ENCODE measurements around the gene STXBP6. TPM values are rescaled to one million over a fixed set of nuclear protein-coding genes. Genes with fewer than 3 reads are reported as not detected.

Gene STXBP6
- total RNA-seq, 4 donors from 2014 or later = 10.7 to 62.8 (median 55.9) TPM

DNA sequence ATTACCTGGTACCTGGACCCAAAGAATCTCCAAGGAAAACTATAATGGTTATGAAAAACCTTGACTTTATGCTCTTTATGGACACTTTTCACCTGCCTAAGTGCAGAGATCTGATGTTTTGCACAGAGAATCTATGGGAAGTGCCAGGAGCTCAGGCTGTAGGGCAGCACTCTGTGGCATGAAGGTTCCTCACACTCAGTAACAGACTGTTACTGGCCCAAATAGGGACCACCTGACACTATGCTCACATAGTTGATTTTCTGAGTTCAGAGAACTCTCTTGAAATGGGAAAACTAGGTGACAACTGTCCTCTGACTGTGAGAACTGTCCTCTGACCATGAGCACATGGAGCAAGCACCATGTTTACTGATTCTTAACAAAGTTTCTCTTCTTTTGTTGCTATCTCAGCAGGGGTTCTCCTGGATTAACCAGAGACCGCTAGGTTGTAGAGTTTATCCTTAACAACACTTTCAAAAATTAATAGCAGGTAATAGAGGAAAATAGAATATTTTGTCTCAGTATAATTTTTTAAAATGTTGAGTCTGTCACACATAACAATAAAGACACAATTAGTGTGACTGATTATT lies 101.6 kb downstream of the STXBP6 start:
- no peaks in the 10 kb centered on the region for H3K4me1 ChIP-seq
- TF ChIP-seq, protein P1, sequence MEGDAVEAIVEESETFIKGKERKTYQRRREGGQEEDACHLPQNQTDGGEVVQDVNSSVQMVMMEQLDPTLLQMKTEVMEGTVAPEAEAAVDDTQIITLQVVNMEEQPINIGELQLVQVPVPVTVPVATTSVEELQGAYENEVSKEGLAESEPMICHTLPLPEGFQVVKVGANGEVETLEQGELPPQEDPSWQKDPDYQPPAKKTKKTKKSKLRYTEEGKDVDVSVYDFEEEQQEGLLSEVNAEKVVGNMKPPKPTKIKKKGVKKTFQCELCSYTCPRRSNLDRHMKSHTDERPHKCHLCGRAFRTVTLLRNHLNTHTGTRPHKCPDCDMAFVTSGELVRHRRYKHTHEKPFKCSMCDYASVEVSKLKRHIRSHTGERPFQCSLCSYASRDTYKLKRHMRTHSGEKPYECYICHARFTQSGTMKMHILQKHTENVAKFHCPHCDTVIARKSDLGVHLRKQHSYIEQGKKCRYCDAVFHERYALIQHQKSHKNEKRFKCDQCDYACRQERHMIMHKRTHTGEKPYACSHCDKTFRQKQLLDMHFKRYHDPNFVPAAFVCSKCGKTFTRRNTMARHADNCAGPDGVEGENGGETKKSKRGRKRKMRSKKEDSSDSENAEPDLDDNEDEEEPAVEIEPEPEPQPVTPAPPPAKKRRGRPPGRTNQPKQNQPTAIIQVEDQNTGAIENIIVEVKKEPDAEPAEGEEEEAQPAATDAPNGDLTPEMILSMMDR (IDR thresholded peaks at IDR 0.05) = no peak
- no peak for TF ChIP-seq POLR2A (IDR thresholded peaks at IDR 0.05)
- no peaks in the 10 kb centered on the region for H3K36me3 ChIP-seq

DNA sequence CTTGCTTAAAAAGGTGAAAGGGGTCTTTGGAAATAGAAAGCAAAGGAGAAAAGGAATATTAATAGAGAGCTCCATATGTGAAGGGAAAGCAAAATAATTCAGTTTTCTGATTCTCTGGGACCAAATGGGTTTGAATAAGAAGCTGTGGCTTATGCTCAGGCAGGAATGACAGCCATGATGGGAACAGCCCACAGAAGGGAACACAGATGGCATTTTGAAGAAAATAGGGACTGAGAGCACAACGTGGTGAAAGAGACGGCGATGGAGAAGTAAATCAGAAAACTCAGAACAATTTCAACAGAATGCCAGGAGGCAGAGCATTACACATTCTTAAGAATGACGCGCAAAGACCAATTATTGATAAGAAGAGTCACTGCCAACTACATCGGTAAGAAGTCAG lies 102.8 kb downstream of the STXBP6 start:
- TF ChIP-seq, protein P1 (IDR thresholded peaks at IDR 0.05) = no peak
- no peak for TF ChIP-seq POLR2A (IDR thresholded peaks at IDR 0.05)
- no peaks in the 10 kb centered on the region for H3K27me3 ChIP-seq
- H3K36me3 ChIP-seq = no peaks in the 10 kb centered on the region
- no peaks in the 10 kb centered on the region for H3K4me1 ChIP-seq
- H3K4me3 ChIP-seq = no peak overlapping the region
- H3K27ac ChIP-seq = no peak overlapping the region
- H3K9me3 ChIP-seq = no peaks in the 10 kb centered on the region
- no peak for DNase-seq

More for the DNA sequence above, 101.6 kb downstream of the STXBP6 start:
- DNase-seq = no peak
- H3K27me3 ChIP-seq = no peaks in the 10 kb centered on the region
- no peaks in the 10 kb centered on the region for H3K9me3 ChIP-seq
- no peak overlapping the region for H3K4me3 ChIP-seq
- no peak overlapping the region for H3K27ac ChIP-seq

DNA sequence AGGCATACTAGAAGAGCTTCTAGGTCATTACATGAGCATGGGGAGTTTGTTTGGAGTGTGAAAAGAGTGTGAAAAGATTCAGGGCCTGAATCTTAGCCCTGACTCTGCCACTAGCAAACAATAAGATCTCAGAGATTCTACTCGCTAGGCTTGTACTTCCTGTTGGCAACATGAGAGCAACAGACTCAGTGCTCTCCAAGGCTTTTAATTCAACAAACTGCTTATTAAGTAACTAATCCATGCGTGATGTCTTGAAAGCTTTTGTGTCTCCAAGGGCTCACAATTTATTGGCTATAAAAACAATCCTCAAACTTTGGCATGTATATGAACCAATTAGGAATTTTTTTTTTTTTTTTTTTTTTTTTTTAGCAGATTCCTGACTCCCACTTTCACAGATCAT lies 105.1 kb downstream of the STXBP6 start:
- H3K4me3 ChIP-seq = no peak overlapping the region
- no peaks in the 10 kb centered on the region for H3K4me1 ChIP-seq
- H3K9me3 ChIP-seq = no peaks in the 10 kb centered on the region
- TF ChIP-seq, protein P1 (IDR thresholded peaks at IDR 0.05) = no peak
- TF ChIP-seq POLR2A (IDR thresholded peaks at IDR 0.05) = no peak
- no peaks in the 10 kb centered on the region for H3K36me3 ChIP-seq
- no peak overlapping the region for H3K27ac ChIP-seq
- no peak for DNase-seq
- no peaks in the 10 kb centered on the region for H3K27me3 ChIP-seq

DNA sequence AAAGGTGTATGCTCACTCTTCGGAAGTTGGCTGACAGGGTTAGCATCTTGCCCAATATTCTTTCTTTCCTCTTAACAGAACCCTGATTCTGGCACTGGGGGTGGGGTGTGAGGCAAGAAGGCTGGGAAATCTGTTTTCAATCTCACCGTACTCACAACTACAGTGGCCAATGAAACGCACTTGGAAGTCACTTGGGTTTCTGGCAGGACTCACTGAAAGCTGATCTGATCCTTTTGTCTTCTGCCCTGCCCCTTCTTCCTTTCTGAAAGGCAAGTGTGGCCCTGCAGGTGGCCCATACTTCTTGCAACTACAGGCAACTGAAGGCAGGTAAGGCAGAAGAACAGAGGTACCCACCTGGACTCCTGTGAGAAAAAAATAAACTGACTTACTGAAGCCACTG lies 106.9 kb downstream of the STXBP6 start:
- no peaks in the 10 kb centered on the region for H3K9me3 ChIP-seq
- no peaks in the 10 kb centered on the region for H3K36me3 ChIP-seq
- peak in 1 of 3 donors; percentile 45 for DNase-seq
- H3K27ac ChIP-seq = no peak overlapping the region
- no peak overlapping the region for H3K4me3 ChIP-seq
- TF ChIP-seq POLR2A (IDR thresholded peaks at IDR 0.05) = no peak
- TF ChIP-seq, protein P1 (IDR thresholded peaks at IDR 0.05) = no peak
- H3K27me3 ChIP-seq = no peaks in the 10 kb centered on the region
- H3K4me1 ChIP-seq = no peaks in the 10 kb centered on the region

DNA sequence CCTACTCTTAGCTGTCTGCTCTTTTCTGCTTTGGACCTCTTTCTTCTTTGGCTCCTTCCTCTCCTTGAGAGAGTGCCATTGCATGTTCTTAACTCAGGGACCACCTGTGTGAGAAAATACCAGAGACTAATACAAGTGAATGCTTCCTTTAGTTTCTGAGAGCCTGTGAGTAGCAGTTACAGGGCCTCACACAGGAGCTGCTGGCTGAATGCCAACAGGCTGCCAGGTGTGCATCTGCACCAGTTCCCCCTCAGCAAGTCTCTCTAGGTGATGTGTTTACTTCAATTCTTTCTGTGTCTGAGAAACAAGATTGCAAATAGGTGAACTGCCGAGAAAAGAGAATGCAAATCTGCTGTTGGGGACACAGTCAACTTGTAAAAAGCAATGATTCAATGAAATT lies 108.2 kb downstream of the STXBP6 start:
- Histone ChIP-seq H3K36me3 (no peaks in the 10 kb centered on the region), H3K4me3 (no peak overlapping the region), H3K4me1 (no peaks in the 10 kb centered on the region), H3K9me3 (no peaks in the 10 kb centered on the region), H3K27me3 (no peaks in the 10 kb centered on the region), H3K27ac (no peak overlapping the region)
- DNase-seq = peak in 1 of 3 donors; percentile 63
- TF ChIP-seq, protein P1 (IDR thresholded peaks at IDR 0.05) = no peak
